Skeletal muscle cell (primary cell): Measurements from ENCODE around the gene AAMDC.

ENCODE experiments used
- DNase-seq: peaks from one replicate; pipeline ENCODE4 v3.0.0-alpha.2; 2010; ENCODE audit warnings: low read depth
- H3K4me3 ChIP-seq: 2 replicates; pipeline ENCODE4 v1.5.1; 2011; ENCODE audit warnings: low read depth, mild to moderate bottlenecking, control low read depth, low read length, moderate library complexity

Gene AAMDC

DNA sequence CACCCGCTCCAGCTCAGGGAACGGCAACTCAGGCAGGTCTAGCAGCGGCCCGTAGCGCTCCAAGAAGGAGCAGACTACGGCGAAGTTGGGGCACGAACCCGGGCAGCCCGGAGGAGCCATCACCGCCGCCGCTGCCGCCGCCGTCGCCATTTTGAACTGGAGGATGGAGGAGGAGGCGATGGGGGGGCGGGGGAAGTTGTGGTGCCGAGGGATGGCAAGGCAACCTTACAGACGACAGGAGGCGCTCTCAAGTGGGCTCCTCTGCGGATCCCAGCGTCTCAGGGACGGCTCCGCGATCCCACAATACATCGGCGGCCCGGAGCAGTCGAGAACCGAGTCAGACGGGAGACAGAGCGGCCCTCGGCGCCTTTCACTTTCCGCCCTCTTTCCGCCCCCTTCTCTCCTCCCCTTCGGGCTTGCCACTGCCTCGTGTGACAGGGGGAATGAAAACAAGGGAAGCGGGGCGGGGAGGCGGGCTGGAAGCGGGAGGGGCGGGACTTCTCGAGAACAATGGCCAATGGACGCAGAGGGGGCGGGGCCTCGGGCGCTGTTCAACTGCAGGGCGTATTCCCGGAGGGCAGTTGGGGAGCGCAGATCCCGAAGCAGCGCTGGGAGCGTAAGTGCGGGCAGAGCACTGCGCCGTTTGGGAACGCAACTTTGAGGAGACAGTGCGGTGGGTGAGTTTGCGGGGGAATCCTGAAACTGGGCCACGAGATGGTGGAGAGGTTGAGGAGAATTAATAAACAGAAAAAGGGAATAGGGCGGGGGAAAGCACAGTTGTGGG lies at the start of gene AAMDC, which contains the start of gene RSF1:
AAMDC (plus strand) TSS at position 580 of the 784 bp plus-strand sequence. CDS start 21,353 bp downstream, outside the sequence.
RSF1 (minus strand) TSS at position 158 of the 784 bp plus-strand sequence; CDS start at position 150, 8 bp downstream.
- H3K4me3 ChIP-seq, result peak within 1 kb of the TSS; percentile 96
- peak; percentile 97 for DNase-seq

DNA sequence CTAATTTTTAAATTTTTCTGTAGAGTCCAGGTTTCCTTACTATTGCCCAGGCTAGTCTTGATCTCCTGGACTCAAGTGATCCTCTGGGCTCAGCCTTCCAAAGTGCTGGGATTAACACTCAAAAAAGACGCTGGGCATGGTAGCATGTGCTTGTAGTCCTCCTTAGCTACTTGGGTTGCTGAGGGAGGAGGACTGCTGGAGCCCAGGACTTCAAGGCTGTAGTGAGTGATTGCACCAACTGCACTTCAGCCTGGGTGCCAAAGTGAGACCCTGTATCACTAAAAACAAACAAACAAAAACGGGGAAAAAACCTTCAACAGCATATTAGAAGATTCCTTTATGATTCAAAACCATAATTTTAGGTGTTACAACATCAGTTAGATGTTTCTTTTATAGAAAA lies 45.0 kb upstream of the AAMDC start:
- DNase-seq, result no peak
- H3K4me3 ChIP-seq, result no peak overlapping the region

DNA sequence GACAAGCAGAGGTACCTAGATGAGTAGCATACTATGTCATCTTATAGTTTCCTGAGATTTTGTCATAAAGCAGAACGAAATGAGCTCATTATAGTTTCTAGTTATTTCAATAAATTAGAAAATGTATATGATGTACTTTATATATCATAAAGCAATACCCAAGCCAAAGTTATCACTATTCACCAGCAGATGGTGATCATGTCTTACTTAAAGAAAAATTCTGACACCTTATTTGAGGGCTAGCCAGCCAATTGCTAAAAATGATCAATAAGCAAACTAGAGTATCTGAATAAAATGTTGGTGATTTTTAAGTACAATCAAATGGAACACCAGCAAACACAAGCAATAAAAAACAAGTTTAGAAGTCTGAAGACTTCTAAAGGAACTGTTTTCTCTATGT lies 44.5 kb upstream of the AAMDC start:
- no peak overlapping the region for H3K4me3 ChIP-seq
- no peak for DNase-seq

DNA sequence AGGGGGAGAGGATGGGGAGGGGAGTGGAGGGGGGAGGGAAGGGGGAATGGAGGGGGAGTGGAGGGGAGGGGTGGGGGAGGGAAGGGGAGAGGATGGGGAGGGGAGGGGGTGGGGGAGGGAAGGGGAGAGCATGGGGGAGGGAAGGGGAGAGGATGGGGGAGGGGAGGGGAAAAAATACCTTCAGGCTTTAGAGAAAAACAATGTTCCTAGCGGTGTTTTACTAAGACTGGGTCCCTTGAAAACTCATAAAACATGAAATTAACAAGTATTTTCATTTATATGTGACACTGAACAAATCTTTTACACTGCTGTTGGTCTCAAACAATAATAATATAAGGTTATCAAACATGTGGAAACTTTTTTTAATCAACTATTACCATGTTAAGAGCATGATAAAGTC lies 42.8 kb upstream of the AAMDC start:
- no peak overlapping the region for H3K4me3 ChIP-seq
- no peak for DNase-seq

DNA sequence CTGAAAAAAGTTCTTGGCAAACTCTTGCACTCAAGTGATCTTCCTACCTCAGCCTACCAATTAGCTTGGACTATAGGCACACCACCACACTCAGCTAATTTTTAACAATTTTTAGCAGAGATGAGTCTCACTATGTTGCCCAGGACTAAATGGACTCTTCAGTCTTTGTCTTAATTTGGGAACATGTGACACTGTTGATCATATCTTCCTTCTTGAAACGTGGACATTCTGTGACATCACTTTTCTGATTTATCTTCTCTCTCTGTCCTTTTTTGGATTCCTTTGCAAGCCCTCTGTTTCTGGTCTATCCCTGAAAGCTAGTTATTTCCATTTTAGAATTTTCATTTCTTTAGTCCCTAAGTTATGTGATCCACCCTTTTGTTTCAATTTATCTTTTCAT lies 42.4 kb upstream of the AAMDC start:
- DNase-seq, result no peak
- H3K4me3 ChIP-seq, result no peak overlapping the region

DNA sequence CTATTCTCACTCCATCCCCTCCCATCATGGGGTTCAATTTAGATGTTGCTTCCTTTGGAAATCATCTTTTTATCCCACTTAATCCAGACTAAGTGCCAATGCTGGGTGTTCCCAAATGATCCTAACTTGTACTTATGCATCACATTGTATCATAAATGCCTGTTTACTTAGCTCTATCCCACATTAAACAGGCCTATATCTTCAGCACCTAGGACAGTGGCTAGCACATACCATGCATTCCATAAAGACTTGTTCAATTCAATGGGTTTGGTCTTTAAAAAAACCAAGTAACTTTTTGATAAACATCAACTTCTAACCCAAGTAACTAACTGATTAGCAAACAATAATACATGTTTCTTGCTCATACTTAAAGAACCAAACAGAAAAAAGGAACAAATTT lies 41.0 kb upstream of the AAMDC start:
- no peak overlapping the region for H3K4me3 ChIP-seq
- DNase-seq, result no peak

DNA sequence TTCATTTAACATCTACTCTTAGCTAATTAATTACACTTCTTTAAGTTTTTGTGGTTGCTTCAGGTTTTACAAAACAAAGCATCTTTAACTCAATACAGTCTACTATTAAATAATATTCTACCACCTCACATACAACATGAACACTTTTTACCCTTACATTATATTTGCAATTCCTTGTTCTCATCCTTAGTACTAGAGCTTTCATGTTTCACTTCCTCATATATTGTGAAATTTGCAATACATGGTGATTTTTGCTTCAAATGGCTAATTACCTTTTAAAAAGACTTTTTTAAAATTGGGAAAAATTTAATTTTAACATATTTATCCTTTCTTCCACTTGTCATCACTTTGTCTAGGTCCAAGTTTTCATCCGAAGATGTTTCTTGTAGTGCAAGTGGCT lies 37.9 kb upstream of the AAMDC start:
- no peak overlapping the region for H3K4me3 ChIP-seq
- no peak for DNase-seq

DNA sequence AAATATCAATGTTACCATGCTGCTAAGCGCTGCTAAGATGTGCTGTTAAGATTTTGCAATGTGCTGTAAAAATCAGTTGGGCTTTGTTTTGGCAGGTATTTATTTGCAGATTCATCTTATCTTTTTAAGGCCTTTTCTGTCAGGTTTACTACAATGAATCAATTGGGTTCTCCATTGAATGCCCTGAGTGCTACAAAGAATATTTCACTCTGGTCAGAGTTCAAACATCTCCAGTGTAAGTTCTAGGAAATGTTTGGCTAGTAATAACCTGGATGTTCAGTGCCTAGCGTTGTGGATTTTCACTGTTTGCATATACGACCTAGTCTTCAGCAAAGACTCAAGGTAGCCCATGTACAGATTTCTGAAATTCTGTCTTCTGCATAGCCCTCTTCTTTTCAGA lies 36.4 kb upstream of the AAMDC start:
- no peak for DNase-seq
- no peak overlapping the region for H3K4me3 ChIP-seq

DNA sequence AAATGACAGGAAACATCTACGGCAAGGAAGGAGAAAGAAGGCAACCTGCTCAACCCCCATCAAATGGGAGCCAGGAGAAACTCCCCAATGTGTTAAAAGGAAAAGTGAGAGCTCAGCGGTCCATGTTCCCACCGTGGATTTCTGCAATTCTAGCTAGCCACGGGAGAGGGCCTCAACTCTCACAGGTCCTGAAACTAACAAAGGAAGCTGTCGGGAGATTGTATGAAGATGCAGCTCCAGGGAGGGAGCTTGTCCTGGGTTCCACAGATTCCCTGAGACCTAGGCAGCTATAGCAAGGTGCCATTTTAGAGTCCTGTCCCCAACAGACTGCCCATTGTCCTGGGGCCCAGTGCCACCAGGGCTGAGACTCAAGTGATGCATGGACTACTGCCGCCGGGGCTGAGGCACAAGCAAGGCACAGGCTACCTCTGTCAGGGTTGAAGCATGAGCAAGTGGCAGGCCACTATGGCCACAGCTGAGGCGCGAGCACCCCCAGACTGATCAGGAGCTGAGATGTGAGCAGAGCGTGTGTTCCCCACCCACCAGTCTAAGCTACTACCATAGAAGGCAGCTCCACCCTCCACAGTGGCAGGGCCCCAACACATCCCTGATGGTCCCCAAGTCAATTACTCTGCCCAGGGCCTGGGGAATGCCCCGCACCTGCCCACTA lies 31.7 kb upstream of the AAMDC start:
- DNase-seq, result no peak
- H3K4me3 ChIP-seq, result no peak overlapping the region

DNA sequence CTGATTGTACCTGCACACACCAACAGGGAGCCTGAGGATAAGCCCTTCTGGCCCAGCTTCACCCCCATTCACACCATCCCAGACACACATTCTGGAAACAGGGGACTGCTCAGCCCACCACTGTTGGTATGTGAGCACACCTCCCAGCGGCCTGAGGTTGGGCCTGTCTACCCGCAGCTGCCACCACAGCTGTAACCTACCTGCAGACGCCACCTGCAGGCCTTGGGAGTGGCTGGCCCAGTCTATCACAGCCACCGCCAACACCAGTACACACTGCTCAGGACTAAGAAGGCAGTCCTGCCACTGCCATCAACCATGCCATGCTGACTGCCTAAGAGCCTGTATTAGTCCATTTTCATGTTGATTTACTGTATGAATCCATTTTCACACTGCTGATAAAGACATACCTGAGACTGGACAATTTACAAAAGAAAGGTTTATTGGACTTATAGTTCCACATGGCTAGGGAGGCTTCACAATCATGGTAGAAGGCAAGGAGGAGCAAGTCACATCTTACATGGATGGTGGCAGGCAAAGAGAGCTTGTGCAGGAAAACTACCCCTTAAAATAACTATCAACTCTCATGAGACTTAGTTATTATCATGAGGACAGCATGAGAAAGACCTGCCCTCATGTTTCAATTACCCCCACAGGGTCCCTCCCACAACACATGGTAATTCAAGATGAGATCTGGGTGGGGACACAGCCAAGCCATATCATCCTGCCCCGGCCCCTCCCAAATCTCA lies 31.0 kb upstream of the AAMDC start:
- H3K4me3 ChIP-seq, result no peak overlapping the region
- DNase-seq, result no peak

DNA sequence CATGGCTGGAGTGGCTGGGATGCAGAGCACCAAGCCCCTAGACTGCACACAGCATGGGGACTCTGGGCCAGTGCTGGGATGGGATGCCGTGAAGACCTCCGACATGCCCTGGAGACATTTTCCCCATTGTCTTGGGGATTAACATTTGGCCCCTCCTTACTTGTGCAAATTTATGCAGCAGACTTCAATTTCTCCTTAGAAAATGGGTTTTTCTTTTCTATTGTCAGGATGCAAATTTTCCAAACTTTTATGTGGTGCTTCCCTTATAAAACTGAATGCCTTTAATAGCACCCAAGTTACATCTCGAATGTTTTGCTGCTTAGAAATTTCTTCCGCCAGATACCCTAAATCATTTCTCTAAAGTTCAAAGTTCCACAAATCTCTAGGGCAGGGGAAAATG lies 29.6 kb upstream of the AAMDC start:
- no peak overlapping the region for H3K4me3 ChIP-seq
- DNase-seq, result no peak

DNA sequence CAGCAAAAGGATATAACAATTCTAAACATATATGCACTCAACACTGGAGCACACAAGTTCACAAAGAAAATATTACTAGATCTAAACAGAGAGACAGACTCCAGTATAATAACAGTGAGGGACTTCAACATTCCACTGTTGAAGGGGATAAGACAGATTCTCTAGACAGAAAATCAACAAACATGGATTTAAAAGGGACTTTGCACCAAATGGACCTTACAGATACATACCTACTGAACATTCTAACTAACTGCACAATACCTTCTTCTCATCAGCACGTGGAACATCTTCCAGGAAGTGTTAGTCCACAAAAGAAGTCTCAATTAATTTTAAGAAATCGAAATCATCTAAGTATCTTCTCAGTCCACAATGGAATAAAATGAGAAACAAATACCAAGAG lies 27.0 kb upstream of the AAMDC start:
- no peak for DNase-seq
- H3K4me3 ChIP-seq, result no peak overlapping the region

DNA sequence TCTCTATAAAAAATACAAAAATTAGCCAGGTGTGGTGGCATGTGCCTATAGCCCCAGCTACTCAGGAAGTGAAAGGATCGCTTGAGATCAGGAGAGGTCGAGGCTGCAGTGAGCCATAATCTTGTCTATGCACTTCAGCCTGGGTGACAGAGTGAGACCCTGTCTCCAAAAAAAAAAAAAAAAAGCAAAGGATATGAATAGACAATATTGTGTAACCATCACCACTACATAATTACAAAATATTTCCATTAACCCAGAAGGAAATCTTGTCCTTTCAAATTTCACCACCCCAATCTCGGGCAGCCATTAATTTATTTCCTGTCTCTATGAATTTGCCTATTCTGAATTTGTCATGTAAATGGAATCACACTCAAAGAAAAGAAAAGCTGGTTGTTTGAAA lies 21.6 kb upstream of the AAMDC start:
- no peak overlapping the region for H3K4me3 ChIP-seq
- DNase-seq, result no peak

DNA sequence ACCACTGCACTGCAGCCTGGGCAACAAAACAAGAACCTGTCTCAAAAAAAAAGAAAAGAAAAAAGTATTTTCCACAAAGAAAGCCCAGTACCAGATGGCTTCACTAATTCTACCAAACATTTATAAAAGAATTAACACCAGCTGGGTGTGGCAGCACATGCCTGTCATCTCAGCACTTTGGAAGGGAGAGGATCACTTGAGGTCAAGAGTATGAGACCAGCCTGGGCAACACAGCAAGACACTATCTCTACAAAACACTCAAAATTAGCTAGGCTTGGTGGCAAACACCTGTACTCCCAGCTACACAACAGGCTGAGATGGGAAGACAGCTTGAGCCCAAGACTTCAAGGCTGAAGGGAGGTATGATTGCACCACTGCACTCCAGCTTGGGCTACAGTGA lies 20.5 kb upstream of the AAMDC start:
- DNase-seq, result no peak
- H3K4me3 ChIP-seq, result no peak overlapping the region

DNA sequence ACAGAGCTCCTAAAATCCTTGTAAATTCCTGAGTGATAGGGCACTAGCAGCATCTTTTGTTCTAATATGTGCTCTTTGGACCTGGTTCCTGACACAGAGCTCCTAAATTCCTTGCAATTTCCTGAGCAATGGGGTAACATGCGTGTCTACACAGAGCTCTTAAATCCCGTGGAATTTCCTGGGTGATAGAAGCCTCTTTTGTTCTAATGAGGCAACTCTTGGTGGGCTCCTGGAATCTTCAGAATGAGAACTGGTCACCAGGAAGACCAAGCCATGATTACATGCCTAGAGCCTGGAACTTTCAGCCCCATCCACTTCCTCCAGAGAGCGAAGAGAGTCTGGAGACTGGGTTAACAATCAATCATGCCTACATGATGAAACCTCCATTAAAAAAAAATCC lies 19.5 kb upstream of the AAMDC start:
- no peak for DNase-seq
- H3K4me3 ChIP-seq, result no peak overlapping the region

DNA sequence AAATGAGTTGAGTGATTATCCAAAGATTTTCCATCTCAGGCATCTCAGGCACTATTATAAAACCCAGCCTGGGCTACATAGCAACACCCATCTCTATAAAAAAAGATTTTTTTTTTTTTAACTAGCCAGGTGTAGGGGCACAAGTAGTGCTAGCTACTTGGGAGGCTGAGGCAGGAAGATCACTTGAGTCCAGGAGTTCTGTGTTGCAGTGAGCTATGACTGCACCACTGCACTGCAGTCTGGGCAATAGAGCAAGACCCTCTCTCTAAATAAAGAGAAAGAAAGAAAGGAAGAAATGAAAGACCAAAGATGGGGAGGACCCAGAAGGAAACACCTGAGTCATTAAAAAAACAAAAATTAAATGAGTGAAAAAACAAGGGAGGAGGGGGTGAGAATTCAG lies 14.5 kb upstream of the AAMDC start:
- no peak for DNase-seq
- no peak overlapping the region for H3K4me3 ChIP-seq

DNA sequence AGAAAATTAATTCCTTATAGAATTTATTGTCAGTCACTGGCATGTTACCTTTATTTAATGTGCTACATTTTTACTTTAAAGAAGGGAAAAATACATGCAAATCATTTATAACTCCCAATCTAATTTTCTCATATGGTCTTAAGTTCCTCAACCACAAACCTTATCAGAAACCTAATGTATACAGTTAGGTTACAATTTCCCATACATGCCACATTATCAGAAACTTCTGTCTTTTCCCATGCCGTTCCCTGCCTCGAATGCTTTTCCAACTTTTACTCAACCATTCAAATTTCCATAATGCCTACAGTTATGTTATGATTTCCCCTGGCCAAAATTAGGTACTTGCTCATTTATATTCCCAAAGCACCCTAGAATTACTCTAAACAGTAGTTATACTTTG lies 14.0 kb upstream of the AAMDC start:
- no peak for DNase-seq
- H3K4me3 ChIP-seq, result no peak overlapping the region

DNA sequence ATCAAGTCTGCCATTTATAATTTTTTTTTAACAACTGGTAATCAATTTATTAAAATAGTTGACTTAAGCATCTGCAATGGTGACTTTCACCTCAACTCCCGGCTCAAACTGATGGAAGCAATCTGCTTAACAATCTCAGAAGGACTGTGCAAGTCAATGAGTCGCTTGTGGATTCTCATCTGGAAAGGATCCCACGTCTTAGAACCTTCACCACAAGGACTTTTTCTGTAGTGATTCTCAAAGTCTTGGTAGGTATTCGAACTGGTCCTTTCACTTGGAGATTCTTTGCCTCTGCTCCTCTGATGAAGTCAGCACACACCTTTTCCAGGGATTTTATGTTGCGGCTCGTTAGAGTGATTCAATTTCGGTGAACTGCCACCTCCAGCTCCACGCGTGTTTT lies 7.7 kb upstream of the AAMDC start:
- no peak overlapping the region for H3K4me3 ChIP-seq
- no peak for DNase-seq

DNA sequence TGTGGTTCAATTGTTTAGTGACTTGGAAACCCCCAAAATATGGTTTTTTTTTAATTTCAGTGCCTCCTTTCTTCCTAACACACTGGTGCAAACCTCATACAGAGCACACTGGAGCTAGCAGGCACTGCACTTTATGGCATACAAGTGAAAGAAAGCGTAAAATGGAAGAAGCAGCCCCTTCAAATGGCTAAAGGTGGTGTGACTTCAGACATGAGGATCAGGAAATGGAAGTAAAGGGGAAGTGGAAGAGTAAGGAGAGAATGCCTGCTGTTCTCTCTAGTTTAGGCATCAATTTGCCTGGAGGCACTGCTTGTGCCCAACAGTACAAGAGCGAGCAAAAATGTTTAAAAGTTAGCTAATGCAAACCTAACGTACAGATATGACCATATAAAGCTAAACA lies 6.1 kb upstream of the AAMDC start:
- no peak overlapping the region for H3K4me3 ChIP-seq
- DNase-seq, result no peak

DNA sequence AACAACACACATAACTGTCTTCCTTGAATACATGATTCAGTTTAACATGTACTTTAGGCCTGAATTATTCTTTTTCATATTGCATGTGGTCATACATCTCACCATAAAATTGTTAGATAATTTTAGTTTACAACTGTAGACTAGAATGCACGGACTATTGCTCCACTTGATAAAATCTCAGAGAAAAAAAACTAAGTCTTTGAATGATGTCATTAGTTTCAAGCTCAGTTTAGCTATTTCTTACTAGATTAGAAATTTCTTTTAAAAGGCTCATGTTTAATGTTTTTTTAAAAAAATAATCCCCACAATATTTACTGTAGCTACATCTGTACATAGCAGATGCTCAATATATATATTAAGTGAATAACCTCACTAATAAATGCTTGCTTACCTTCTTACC lies 5.5 kb upstream of the AAMDC start:
- DNase-seq, result no peak
- no peak overlapping the region for H3K4me3 ChIP-seq
